H9 (cell line): Measurements from ENCODE around the gene INPP5A. TPM values are rescaled to one million over a fixed set of nuclear protein-coding genes. Genes with fewer than 3 reads are reported as not detected.

Experiments used
- DNase-seq: peaks from one replicate; pipeline ENCODE4 v3.0.0-alpha.2; 2017
- H2AFZ ChIP-seq: one replicate; pipeline ENCODE4 v1.6.1; 2013; ENCODE audit warnings: mild to moderate bottlenecking, low read length, control low read depth, moderate library complexity
- H2AK5ac ChIP-seq: 2 replicates; pipeline ENCODE4 v1.6.1; 2013; ENCODE audit warnings: low read length, control low read depth, mixed read lengths; ENCODE audit not compliant: insufficient read length
- H2BK120ac ChIP-seq: one replicate; pipeline ENCODE4 v1.6.1; 2013; ENCODE audit warnings: low read depth, mild to moderate bottlenecking, low read length, control low read depth, inconsistent platforms; ENCODE audit not compliant: poor library complexity, severe bottlenecking
- H2BK12ac ChIP-seq: 2 replicates; pipeline ENCODE4 v1.6.1; 2013; ENCODE audit warnings: low read length, control low read depth, mixed read lengths, low read depth; ENCODE audit not compliant: insufficient read length
- H2BK15ac ChIP-seq: 2 replicates; pipeline ENCODE4 v1.6.1; 2013; ENCODE audit warnings: low read depth, low read length, control low read depth
- H2BK20ac ChIP-seq: one replicate; pipeline ENCODE4 v1.6.1; 2013; ENCODE audit warnings: low read depth, mild to moderate bottlenecking, low read length, control low read depth, inconsistent platforms; ENCODE audit not compliant: poor library complexity, severe bottlenecking
- H2BK5ac ChIP-seq: 2 replicates; pipeline ENCODE4 v1.6.1; 2013; ENCODE audit warnings: low read length, control low read depth, mixed read lengths; ENCODE audit not compliant: insufficient read length
- H3K14ac ChIP-seq: 2 replicates; pipeline ENCODE4 v1.6.1; 2013; ENCODE audit warnings: low read length, control low read depth; ENCODE audit not compliant: insufficient read depth
- H3K18ac ChIP-seq: 2 replicates; pipeline ENCODE4 v1.6.1; 2013; ENCODE audit warnings: low read depth, mild to moderate bottlenecking, mixed read lengths, low read length, control low read depth; ENCODE audit not compliant: insufficient read length
- H3K23ac ChIP-seq: 2 replicates; pipeline ENCODE4 v1.6.1; 2013; ENCODE audit warnings: low read length, control low read depth, mixed read lengths, low read depth; ENCODE audit not compliant: insufficient read length
- H3K23me2 ChIP-seq: 2 replicates; pipeline ENCODE4 v1.6.1; 2013; ENCODE audit warnings: low read depth, mild to moderate bottlenecking, mixed read lengths, low read length, control low read depth; ENCODE audit not compliant: insufficient read length, poor library complexity, severe bottlenecking
- H3K27ac ChIP-seq: 2 replicates; pipeline ENCODE4 v1.5.1; 2013; ENCODE audit warnings: low read length, control low read depth, mixed read lengths, low read depth; ENCODE audit not compliant: insufficient read length
- H3K27me3 ChIP-seq: 2 replicates; pipeline ENCODE4 v1.6.1; 2013; ENCODE audit warnings: low read length, control low read depth, inconsistent platforms; ENCODE audit not compliant: insufficient read depth
- H3K4ac ChIP-seq: 2 replicates; pipeline ENCODE4 v1.6.1; 2013; ENCODE audit warnings: low read depth, mild to moderate bottlenecking, control low read depth, inconsistent platforms, low read length, moderate library complexity
- H3K4me1 ChIP-seq: 2 replicates; pipeline ENCODE4 v1.6.1; 2013; ENCODE audit warnings: low read length, control low read depth, inconsistent platforms; ENCODE audit not compliant: insufficient read depth
- H3K4me2 ChIP-seq: 2 replicates; pipeline ENCODE4 v1.6.1; 2013; ENCODE audit warnings: low read length, control low read depth, mixed read lengths; ENCODE audit not compliant: insufficient read length, insufficient read depth
- H3K56ac ChIP-seq: 2 replicates; pipeline ENCODE4 v1.6.1; 2013; ENCODE audit warnings: low read depth, mild to moderate bottlenecking, mixed read lengths, low read length, control low read depth; ENCODE audit not compliant: insufficient read length
- H3K79me1 ChIP-seq: 2 replicates; pipeline ENCODE4 v1.6.1; 2013; ENCODE audit warnings: low read depth, mild to moderate bottlenecking, moderate library complexity, low read length, control low read depth, inconsistent platforms; ENCODE audit not compliant: insufficient read depth, poor library complexity, severe bottlenecking
- H3K79me2 ChIP-seq: 2 replicates; pipeline ENCODE4 v1.6.1; 2013; ENCODE audit warnings: low read length, control low read depth, inconsistent platforms; ENCODE audit not compliant: insufficient read depth
- H3K9ac ChIP-seq: 2 replicates; pipeline ENCODE4 v1.6.1; 2013; ENCODE audit warnings: low read length, control low read depth, mixed read lengths; ENCODE audit not compliant: insufficient read length; ENCODE audit errors: extremely low read depth
- H3K9me3 ChIP-seq: one replicate; pipeline ENCODE4 v1.6.1; 2013; ENCODE audit warnings: low read depth, low read length, inconsistent platforms; ENCODE audit not compliant: control insufficient read depth
- H3T11ph ChIP-seq: one replicate; pipeline ENCODE4 v1.6.1; 2013; ENCODE audit warnings: mild to moderate bottlenecking, low read length, control low read depth, inconsistent platforms
- H4K20me1 ChIP-seq: one replicate; pipeline ENCODE4 v1.6.1; 2013; ENCODE audit not compliant: control insufficient read depth, insufficient read length, insufficient read depth
- H4K5ac ChIP-seq: 2 replicates; pipeline ENCODE4 v1.6.1; 2013; ENCODE audit warnings: low read depth, mild to moderate bottlenecking, mixed read lengths, low read length, control low read depth; ENCODE audit not compliant: insufficient read length
- H4K8ac ChIP-seq: replicated peaks from 2 replicates; pipeline ENCODE4 v1.6.1; 2013; ENCODE audit warnings: low read length, control low read depth, mixed read lengths, low read depth; ENCODE audit not compliant: insufficient read length
- H4K91ac ChIP-seq: 2 replicates; pipeline ENCODE4 v1.6.1; 2013; ENCODE audit warnings: low read depth, mild to moderate bottlenecking, moderate library complexity, mixed read lengths, low read length, control low read depth; ENCODE audit not compliant: insufficient read length
- H3K27ac Mint-ChIP-seq, 3 experiments: 2 replicates in 2 of 3; 3 replicates in 1 of 3; pipeline ENCODE4 v1.8.0; 2020 to 2021; ENCODE audit warnings: mixed read lengths in 3 of 3, mild to moderate bottlenecking in 1 of 3, moderate library complexity in 1 of 3
- H3K27me3 Mint-ChIP-seq: 2 replicates; pipeline ENCODE4 v1.8.0; 2021; ENCODE audit warnings: low read depth, mild to moderate bottlenecking, moderate library complexity, mixed read lengths
- H3K36me3 Mint-ChIP-seq, 3 experiments: 2 replicates in 2 of 3; 3 replicates in 1 of 3; pipeline ENCODE4 v1.8.0; 2020 to 2021; ENCODE audit warnings: low read depth in 3 of 3, mixed read lengths in 3 of 3; ENCODE audit not compliant: insufficient read depth in 1 of 3
- H3K4me1 Mint-ChIP-seq, 2 experiments: 2 replicates each; pipeline ENCODE4 v1.8.0; 2020; ENCODE audit warnings: mixed read lengths in 2 of 2
- H3K4me3 Mint-ChIP-seq, 2 experiments: 2 replicates in 1 of 2; 3 replicates in 1 of 2; pipeline ENCODE4 v1.8.0; 2020 to 2021; ENCODE audit warnings: mild to moderate bottlenecking in 2 of 2, mixed read lengths in 2 of 2, moderate library complexity in 1 of 2
- H3K9me3 Mint-ChIP-seq, 2 experiments: 2 replicates in 1 of 2; 3 replicates in 1 of 2; pipeline ENCODE4 v1.8.0; 2020; ENCODE audit warnings: mild to moderate bottlenecking in 2 of 2, mixed read lengths in 2 of 2, moderate library complexity in 1 of 2
- WGBS: extraction: QIAGEN DNeasy Blood & Tissue Kit; methylation state at CpG from one replicate; pipeline ENCODE4 v1.1.7; 2013; ENCODE audit warnings: missing lambda C conversion rate, low lambda C conversion rate, mixed read lengths; ENCODE audit not compliant: insufficient read length; ENCODE audit errors: extremely low coverage; 5-methylcytosine and 5-hydroxymethylcytosine counted together
- total RNA-seq: library from RNA; stranded (reverse); gene quantifications from 2 replicates; pipeline ENCODE4 v1.2.1, GENCODE V29; 2021
- TF ChIP-seq, protein P1 (sequence below): fragments of 200-600 bp; sonication (generic); conservative IDR thresholded peaks from 3 replicates; pipeline ENCODE4 v1.8.0; 2021; ENCODE audit warnings: antibody characterized with exemption, mild to moderate bottlenecking

Gene INPP5A
- total RNA-seq, 1 experiment from 2014 or later, result 17.7 TPM

- Histone ChIP-seq H2BK120ac (no peak overlapping the region), H3K27me3 (no peaks in the 10 kb centered on the region), H3K9ac (no peak overlapping the region), H4K91ac (no peak overlapping the region), H2BK5ac (no peak overlapping the region), H3T11ph (no peak overlapping the region), H3K14ac (no peak overlapping the region), H3K9me3 (no peaks in the 10 kb centered on the region), H3K4me2 (no peak overlapping the region), H3K18ac (no peak overlapping the region), H3K23me2 (no peaks in the 10 kb centered on the region), H4K5ac (no peak overlapping the region), H3K56ac (no peak overlapping the region), H4K8ac (no peak overlapping the region), H3K4me1 (no peaks in the 10 kb centered on the region), H3K4ac (no peak overlapping the region), H4K20me1 (peaks cover 5% of the 10 kb centered on the region), H2BK20ac (no peak overlapping the region), H3K79me1 (no peaks in the 10 kb centered on the region), H3K27ac (no peak overlapping the region), H3K79me2 (no peaks in the 10 kb centered on the region), H2AK5ac (no peak overlapping the region), H2AFZ (no peak overlapping the region), H2BK12ac (no peak overlapping the region), H3K23ac (no peak overlapping the region), H2BK15ac (no peak overlapping the region)
- Mint-ChIP-seq H3K4me1 (peaks cover 4 to 5% of the 10 kb centered on the region in 2 experiments; a peak in 3 of 4 replicates), H3K27me3 (no peaks in the 10 kb centered on the region), H3K36me3 (no peaks in the 10 kb centered on the region), H3K9me3 (no peaks in the 10 kb centered on the region; a peak in 2 of 5 replicates), H3K4me3 (no peak overlapping the region), H3K27ac (no peak overlapping the region)
- TF ChIP-seq, protein P1, sequence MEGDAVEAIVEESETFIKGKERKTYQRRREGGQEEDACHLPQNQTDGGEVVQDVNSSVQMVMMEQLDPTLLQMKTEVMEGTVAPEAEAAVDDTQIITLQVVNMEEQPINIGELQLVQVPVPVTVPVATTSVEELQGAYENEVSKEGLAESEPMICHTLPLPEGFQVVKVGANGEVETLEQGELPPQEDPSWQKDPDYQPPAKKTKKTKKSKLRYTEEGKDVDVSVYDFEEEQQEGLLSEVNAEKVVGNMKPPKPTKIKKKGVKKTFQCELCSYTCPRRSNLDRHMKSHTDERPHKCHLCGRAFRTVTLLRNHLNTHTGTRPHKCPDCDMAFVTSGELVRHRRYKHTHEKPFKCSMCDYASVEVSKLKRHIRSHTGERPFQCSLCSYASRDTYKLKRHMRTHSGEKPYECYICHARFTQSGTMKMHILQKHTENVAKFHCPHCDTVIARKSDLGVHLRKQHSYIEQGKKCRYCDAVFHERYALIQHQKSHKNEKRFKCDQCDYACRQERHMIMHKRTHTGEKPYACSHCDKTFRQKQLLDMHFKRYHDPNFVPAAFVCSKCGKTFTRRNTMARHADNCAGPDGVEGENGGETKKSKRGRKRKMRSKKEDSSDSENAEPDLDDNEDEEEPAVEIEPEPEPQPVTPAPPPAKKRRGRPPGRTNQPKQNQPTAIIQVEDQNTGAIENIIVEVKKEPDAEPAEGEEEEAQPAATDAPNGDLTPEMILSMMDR, result no peak
- no CpG with 5 or more reads among the region's 25 CpGs for WGBS
- peak; percentile 18 for DNase-seq
These were observed 148.5 kb downstream of the INPP5A start for GRCh38 chr10:132685921-132686680.
